Right forelimb (tissue), 1 donor: Measurements from ENCODE around the gene SPTAN1.
A peak's percentile ranks its signal among the peaks of the same experiment; 100 is the strongest.
"Not testable (repeated sequence)": the region's sequence is repeated elsewhere in the genome, so short reads cannot be mapped to it uniquely, and the experiment has no call there.

ENCODE experiments used
- DNase-seq: peaks from one replicate; pipeline ENCODE4 v3.0.0-alpha.2; 2018

SPTAN1 gene

GRCh38 chr9:128634111-128634510 is 81.7 kb downstream of the SPTAN1 start:
- no peak for DNase-seq

GRCh38 chr9:128634651-128635262 is 82.4 kb downstream of the SPTAN1 start:
- no peak for DNase-seq

GRCh38 chr9:128635266-128636023 is 83.1 kb downstream of the SPTAN1 start:
- peak; percentile 79 for DNase-seq

- DNase-seq: no peak
These were observed 83.6 kb downstream of the SPTAN1 start for GRCh38 chr9:128636024-128636390.

- no peak for DNase-seq
These were observed 84.5 kb downstream of the SPTAN1 start for GRCh38 chr9:128636556-128637530.

GRCh38 chr9:128637656-128638055 is 85.3 kb downstream of the SPTAN1 start:
- DNase-seq: no peak

GRCh38 chr9:128638580-128638979 is 86.2 kb downstream of the SPTAN1 start:
- no peak for DNase-seq

- no peak for DNase-seq
These were observed 88.2 kb downstream of the SPTAN1 start for GRCh38 chr9:128640603-128641002.

GRCh38 chr9:128642675-128643245 is 90.4 kb downstream of the SPTAN1 start:
- DNase-seq: no peak

GRCh38 chr9:128643519-128644300 is 91.3 kb downstream of the SPTAN1 start:
- DNase-seq: no peak

GRCh38 chr9:128648206-128648605 is 95.8 kb downstream of the SPTAN1 start:
- DNase-seq: not testable (repeated sequence)

GRCh38 chr9:128651798-128652197 is 99.4 kb downstream of the SPTAN1 start:
- DNase-seq: no peak

GRCh38 chr9:128653908-128654307 is 101.5 kb downstream of the SPTAN1 start:
- DNase-seq: no peak

GRCh38 chr9:128654481-128654880 is 102.1 kb downstream of the SPTAN1 start:
- DNase-seq: no peak

GRCh38 chr9:128656416-128657343 is 104.3 kb downstream of the SPTAN1 start, which contains the start of gene DYNC2I2:
TSS of gene DYNC2I2 (minus strand) at chr9:128656847. CDS start at chr9:128656726, 121 bp downstream.
- DNase-seq: peak; percentile 97

GRCh38 chr9:128657344-128657704 is 104.9 kb downstream of the SPTAN1 start:
- no peak for DNase-seq

GRCh38 chr9:128657796-128658195 is 105.4 kb downstream of the SPTAN1 start:
- DNase-seq: no peak

- not testable (repeated sequence) for DNase-seq
These were observed 114.1 kb downstream of the SPTAN1 start for GRCh38 chr9:128666481-128666941.

- DNase-seq: no peak
These were observed 117.4 kb downstream of the SPTAN1 start for GRCh38 chr9:128669786-128670185.

- DNase-seq: no peak
These were observed 123.0 kb downstream of the SPTAN1 start for GRCh38 chr9:128675382-128675781.

- no peak for DNase-seq
These were observed 125.4 kb downstream of the SPTAN1 start for GRCh38 chr9:128677794-128678193.
